ENCODE results near the gene FAM24B.

The FAM24B gene

DNA sequence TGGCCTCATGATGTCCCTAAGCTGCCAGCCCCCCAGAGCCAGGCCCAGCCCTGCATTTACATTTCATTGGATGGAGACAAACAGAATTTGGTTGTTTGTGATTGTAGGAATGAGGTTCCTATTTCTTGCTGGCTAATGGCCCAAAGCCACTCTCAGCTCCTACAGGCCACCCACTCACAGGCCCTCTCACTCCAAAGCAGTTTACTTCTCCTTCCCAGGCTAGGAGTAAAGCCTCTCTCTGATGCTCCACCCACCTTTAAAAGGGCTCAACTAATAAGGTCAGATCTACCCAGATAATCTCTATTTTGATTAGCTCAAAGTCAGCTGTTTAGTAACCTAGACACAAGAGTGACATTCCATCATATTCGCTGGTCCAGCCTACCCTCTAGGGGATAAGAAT is 22.5 kb downstream of the FAM24B start:
- DNase-seq, result no peak

DNA sequence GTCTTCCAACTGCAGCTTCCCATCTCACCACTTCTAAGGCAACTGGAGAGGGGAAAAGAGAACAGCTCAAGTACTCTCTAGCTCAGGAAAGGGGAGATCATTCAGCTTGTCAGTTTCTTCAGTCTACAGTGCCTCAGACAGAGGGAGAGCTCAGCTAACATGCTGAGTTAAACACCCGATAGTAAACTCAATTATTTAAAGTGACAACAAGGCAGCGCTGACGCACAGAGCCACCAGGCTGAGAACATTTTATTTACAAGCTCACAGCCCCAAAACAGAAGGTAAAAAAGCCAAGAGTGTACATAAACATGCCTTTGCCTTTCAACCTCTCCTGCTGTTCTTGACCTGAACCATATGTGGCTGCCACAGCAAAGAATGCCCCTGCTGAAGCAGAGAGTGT is 23.6 kb downstream of the FAM24B start:
- DNase-seq, result no peak

DNA sequence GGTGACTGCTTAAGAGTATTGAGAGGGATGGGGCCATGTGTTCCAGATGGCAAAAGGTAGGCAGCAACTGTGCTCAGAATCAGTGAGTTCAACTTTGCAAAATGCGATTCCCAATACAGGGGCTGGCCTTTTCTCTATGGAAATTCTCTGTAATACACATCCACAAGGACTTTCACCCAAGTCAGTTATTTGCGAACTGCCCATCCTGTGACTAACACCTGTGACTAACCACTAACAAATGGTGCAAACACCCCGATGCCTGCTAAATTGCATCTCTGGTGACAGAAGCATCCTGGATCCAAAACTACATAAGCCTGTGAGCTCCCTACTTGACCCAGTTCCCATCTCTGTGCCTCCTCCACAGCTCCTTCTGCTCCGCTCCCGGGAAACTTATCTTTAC is 24.7 kb downstream of the FAM24B start:
- no peak for DNase-seq

DNA sequence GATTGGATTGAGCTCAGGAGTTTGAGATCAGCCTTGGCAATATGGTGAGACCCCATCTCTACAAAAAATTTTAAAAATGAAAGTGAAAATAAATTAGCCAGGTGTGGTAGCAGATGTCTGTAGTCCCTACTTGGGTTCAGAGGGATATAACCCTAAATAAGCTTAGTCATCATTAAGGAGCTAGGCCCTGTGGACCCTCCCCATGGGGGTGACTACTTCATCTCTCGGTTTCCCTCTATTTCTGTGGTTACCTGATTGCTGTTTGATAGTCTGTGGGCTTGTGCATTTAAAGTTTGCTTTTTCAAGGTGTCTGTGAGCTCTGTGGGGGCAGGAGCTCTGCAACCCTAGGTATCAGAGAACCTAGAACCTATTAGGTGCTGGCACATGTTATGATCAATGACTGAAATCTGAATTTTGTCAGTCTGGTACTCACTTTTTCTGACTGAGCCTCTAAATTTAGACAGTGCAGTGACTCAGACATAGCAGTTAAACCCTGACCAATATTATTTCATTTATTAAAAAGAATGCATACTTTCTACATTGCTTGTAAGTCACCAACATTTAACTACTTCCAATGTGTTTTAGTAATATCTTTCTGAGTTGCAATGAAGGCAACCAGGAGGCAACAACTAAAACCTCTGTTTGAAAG is 25.6 kb downstream of the FAM24B start:
- no peak for DNase-seq

DNA sequence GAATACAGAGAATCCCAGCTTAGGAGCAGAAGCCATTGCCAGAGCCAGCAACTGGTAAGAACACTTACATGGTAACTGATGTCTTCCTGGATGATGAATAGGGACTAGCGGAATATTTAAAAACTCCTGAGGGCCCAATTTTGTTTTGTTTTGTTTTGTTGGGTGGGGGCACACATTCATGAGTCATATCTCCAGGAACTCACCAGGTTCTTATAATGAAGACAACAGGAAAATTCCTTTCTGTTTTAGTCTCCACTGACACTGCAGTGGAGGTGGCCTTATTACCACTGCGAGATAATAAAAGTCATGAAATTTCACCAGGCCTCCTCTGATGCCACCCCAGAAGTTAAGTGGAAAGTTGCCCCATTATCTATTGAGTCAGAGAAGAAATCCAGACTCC is 27.1 kb downstream of the FAM24B start:
- no peak for DNase-seq

DNA sequence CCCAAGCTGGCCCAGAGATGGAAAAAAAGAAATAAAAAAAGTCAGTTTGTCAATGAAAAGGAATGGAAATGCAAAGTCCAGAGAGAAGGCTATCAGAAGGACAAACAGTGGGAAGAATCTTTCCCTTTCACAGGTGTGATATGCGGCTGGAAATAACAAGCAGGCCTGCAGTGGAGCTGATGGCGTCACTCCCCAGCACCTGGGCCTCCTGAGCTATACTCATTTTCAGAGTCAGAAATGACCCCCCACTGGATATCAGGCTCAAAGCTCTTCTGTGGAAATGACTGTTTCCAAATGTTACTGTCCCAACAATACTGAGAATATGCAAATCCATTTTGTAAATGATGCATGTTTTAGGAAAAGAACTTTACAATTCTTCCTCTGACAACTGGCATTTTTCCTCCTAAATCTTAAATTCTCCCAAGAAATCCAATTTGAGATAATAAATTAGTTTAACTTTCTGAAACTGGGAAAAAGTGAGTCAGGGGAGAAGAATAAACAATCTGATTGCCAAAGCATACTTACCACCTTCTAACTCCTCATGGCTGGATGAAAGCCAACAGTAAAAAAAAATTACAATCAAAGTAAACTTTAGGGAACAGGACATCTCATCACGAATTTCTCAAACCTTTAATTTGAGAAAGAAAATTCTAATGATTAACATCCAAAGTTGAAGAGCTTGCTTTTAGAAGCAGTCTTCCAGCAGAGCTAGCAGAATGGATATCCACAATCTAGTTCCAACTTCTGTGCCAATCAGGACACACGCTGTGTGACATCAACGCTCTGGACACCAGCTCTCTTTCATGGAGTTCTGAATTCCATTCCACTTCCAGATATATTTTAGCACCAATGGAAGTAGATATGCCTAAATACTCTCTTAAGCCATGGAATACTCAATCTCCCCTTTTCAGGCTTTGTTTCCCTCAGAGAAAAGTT is 28.4 kb downstream of the FAM24B start:
- no peak for DNase-seq

DNA sequence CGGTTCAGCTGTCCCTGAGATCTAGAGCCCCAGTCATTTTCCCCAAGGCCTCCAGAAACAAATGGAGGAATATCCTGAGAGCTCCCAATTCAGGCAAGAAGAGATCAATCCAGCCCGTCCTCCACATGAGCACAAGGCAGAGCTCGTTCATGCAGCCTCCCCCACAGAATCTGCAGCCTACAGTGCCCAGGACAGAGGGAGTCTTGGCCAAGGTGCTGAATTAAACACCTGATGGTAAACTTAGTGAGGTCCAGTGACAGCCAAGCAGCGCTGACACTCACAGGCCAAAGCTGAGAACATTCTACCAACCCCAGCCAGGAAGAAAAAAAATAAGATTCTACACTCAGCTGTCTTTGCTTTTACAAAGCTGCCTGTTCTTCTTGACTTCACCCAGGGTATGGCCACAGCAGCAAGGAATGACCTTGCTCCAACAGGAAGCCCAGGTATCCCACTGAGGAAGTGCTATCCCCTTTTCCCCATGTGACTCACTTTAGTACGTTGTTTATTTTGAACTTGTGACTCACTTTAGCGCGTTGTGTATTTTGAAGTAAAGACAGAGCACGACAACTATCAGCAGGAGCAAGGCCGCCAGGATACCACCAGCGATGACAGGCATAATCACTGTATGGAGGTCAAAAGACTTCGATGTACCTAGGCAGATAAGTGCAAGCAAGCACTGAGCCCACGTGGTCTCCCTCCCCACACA is 29.3 kb downstream of the FAM24B start:
- DNase-seq, result no peak

DNA sequence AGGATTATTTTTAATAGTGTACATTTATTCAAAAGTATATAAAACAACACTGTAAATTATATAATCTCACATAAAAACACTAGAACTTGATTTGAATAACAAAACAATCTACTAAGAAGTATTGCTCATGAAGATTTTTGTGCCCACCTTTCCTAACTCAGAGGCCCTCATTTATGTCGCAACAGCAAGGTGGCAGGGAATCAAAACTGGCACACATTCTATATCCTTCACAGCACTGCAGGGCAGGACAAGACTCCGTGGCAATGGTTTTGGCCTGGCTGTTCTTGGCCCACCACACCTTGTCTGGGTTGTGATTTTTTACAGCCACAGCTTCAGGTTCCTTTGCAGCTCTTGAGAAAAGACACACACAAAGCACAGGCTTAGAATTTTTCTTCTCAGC is 30.3 kb downstream of the FAM24B start:
- DNase-seq, result no peak

DNA sequence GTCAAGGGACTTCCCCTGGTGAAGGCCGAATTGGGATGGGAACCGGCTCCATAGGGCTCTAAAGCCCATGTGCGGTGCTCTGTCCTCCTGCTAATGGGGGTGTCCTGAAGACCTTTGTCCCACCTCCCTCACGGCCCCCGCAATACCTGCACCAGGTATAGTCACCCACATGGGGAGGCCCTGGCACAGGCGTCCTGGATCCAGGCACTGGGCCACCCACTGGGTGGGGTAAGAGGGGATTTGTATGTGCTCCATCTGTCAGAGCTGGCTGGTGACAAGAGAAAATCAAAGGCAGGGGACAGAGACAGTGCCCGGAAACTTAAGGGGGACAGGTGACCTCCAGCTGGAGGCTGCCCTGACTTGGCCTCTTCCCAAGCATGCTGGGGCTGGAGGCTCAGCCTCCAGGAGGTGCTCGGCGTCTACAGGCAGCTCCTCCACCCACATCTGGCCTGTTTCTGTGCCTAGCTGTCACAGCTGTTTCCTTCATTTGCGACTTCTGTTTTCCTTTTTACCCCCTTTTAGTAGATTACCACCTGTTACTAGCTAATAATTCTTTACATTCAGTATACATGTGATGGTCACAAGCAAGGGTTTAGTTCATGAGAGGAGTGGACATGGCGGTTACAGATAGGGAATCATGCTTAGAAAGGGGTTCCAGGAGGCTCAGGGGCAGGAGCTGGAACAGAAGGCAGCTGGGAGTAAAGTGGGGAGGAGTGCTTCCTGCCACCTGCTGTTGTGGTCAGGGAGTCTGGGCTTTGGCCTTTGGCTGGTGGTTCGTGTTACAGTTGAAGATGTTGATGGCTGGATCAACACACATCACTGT is 31.4 kb downstream of the FAM24B start:
- DNase-seq, result no peak

DNA sequence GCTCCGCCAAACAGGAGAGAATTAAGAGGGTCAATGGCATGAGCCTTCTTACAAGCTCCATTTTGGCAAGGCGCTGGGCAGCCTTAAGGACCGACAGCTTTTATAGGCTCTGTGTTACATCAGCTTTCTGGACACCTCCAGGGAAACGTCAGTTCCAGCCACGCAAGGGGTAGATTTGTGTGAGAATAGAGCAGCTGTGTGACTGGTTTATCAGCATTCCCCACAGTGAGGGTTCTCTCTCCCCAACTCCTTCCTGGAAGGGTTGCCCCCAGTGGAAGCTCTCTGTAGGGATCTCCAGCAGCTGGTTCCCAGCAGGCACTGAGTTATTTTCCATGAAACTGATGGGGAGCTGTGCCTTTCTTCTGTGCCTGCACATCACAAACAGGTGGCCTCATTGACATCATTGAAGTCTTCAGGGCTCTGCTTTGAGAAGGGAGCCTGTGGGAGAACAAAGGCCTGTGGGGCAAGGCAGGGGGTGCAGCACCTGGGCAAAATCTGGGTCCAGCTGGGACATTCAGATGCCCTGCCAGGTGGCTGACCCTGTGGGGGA is 33.5 kb downstream of the FAM24B start, which contains the start of gene CUZD1:
TSS of gene CUZD1 (minus strand) at position 75 of the 550 bp plus-strand sequence. CDS start at position 61, 14 bp downstream.
- DNase-seq, result no peak

DNA sequence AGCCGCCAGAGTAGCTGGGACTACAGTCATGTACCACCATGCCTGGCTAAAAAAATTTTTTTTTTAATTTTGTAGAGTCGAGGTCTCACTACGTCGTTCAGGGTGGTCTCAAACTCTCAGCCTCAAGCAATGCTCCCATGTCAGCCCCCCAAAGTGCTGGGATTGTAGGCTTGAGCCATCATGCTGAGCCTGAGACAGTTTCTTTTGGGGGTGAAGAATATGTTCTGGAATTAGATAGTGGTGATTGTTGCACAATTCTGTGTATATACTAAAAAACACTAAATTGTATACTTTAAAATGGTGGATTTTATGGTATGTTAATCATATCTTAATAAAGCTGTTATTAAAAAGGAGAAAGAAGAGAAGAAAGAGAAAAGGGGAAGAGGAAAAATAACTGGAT is 35.2 kb downstream of the FAM24B start:
- no peak for DNase-seq

DNA sequence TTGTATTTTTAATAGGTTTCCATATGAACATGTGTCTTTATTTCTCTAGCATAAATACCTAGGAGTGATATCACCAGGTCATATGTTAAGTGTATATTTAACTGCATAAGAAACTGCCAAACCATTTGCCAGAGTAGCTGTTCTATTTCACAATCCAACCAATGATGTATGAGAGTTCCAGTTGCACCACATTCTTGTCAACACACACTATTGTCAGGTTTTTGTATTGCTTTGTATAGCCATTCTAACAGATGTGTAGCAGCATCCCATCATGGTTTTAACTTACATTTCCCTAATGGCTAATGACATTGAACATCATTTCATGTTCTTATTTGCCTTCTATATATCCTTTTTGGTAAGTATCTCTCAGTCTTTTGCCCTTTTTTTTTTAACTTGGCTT is 37.8 kb downstream of the FAM24B start:
- DNase-seq, result no peak

DNA sequence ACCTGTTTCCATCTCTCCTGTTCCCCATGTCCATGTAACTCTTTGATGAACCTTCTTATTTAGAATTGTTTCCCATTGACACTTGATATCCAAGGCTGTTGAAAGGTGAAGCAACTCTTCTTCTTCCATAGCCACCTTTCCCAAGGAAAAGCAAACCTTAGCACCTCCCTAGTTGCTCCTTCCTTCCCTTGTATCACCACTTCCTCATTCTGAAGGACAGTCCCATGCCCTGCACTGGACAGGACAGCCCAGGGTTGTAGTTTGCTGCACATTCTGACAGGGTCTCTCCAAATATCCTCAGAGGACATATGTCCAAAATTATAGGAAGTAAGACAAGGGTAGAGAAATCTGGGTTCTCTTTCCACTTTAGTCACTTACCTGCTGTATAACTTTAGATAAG is 39.9 kb downstream of the FAM24B start:
- DNase-seq, result no peak

DNA sequence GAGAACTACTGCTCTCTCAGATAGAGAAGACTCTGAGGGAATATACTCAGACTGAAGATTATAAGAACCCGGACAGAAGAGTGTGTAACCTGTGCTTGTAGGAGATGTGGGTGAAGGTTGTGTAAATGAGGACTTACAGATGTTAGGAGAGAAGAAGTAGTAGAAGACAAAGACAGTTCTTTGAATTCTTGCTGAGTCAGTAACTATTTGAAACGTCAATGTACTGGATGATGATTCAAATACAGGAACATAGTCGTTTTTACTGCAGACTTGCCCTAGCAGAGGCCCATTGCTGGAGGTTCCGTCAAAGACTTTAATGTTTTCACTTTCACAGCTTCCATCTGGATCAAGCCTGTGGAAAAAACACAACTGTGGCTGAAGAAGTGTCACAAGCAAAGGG is 40.5 kb downstream of the FAM24B start:
- no peak for DNase-seq

DNA sequence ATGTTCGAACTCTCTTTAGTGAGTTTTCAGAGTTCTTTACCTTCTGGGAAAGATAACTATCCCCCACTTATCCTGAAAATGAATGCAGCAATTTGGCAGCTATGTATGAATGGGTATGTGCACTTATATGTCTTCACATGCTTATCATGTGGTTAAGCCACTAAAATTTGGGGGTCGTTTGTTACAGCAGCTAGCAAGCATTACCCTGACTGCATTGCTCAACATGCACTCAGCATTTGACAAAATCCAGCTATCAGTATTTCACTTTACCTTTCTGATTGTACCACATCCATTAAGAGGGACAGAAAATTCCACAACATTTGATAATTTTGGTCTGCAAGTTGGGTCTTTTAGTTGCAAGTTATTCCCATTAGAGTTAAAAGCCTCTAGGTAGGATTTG is 43.5 kb downstream of the FAM24B start:
- no peak for DNase-seq

DNA sequence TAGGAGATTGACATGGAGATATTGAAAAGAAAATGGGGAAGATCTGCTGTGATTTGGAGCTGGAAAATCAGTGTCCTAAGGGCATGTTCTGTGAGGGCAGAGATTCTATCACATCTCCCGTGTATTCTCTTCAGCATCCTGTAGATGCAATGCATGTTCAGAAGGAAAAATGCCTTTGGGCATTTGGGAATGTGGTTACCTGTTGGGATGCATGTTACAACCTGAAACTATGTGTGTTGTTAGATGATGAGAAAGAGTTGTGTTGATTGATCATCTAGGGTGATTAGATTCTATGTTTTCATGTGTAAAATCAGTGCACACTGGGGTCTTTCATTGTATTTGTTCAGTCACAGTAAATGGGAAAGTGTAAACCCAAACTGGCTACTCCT is 48.4 kb downstream of the FAM24B start:
- DNase-seq, result no peak

DNA sequence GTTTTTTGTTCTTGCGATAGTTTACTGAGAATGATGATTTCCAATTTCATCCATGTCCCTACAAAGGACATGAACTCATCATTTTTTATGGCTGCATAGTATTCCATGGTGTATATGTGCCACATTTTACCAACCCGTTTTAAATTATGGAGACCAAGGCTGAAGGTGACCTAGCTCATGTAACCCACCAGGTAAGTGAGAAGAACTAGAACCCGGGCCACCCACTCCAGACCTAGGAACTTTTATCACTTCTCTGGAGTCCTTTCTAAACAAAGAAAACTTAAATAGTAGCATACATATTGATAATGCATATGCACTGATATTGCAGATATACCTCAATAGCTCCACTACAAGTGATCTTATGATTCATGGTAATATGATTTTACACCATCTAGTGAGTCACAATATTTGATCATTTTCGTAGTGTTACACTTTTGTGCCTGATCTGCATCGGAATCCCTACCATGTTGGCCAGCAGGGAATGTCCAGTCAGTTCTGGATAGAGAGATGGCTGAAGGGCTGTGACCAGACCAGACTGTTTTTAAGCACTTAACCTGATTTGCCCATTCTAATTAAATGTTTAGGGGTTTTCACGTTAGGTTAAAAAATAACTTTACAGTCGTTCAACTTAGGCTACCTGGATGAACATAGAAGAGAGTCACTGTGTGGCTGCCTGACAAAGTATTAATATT is 49.0 kb downstream of the FAM24B start:
- no peak for DNase-seq

DNA sequence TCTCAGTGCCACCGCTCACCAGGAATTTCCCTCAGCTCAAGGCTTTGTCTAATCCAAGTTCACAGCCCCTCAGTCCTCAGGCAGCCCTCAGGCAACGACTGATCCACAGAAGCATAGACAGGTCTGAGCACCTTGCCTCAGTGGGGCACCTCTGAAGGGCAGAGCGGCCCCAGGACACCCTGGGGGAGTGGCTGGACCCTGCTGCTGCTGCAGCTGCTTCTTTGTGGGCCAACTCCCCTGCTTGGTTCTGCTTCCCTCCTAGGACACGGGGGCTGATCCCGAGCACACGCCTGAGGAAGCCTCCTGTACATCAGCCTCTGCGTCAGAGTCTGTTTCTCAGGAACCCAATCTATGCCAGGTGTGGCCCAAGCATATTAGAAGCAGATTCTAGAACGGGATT is 49.9 kb downstream of the FAM24B start:
- DNase-seq, result no peak

DNA sequence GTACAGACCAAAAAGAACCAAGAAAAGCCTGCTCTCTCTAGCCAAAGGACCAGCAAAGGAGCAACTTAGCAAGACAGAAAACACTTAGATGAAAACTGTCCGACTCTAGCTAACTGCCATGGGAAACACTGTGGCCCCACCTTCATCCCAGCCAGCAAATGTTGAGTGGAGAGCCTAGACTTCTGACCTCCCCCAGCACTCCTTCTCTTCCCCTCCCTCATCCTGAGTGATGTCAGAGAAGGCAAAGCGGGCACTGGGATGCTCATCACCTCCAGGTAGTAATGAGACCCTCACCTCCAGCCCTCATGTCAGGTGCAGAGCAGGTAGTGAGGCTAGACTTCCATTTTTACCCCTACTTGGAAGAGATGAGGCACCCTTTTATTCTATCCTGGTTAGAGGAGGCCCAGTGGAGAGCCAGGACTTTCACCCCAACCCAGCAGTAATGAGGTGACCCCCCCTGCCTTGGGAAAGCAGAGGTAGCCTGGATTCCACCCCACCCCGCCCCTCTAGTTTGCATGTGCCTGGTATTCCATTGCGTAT is 50.6 kb downstream of the FAM24B start:
- DNase-seq, result no peak

DNA sequence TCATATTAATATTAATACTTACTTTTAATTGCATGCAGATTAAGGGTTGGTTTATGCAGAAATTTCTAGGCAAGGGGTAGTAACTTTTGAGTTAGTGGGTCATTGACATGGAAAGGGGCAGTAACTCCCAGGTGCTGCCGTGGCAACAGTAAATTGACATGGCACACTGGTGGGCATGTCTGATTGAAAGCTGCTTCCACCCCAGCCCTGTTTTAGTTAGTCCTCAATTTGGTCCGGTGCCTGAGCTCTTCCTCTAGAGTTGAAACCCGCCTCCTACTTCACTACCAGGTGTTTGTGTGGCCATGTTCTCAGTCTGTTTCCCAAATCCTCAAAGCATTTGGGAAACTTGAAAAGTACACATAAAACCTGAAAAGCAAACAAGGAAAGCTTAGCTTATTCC is 52.1 kb downstream of the FAM24B start:
- DNase-seq, result no peak

DNA sequence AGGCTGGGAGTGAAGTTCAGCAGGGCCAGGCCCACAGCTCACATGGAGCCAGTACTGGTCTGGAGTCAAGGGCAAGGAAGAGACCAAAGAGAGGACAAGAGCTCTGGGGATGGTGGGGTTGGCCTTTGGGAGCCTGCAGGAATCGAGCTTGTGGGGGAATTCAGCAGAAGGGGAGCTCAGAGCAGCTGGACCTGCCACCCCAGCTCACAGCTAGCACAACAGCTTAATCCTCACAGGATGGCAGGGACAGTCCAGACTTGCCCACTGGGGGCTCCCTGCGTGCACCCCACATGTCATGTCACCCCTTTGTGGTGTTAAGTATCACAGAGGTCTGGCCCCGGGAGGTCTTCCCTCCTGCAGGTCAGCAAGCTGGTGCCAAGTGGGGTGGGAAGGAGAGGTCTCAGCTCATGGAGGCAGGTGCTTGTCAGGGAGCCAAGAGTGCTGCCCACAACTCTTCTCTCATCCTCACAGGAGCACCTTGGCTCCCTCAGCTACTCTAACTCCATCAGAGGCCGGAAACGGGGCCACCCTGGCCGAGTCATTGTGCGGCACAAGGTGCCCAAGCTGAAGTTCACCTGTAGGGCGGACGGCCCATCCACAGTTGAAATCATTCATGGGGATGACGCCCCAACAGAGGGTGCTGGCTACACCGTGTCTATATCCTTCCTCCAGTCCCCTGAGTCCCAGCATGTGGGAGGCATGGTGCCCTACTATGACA is 56.2 kb downstream of the FAM24B start:
- no peak for DNase-seq

Data from cerebellar nuclear complex (tissue), 1 donor.